Astrocyte (in vitro differentiated cells and primary cell): ENCODE results near the gene MAP7D2. TPM values are rescaled to one million over a fixed set of nuclear protein-coding genes. Genes with fewer than 3 reads are reported as not detected.

Source experiments
- DNase-seq: peaks from one replicate; pipeline ENCODE4 v3.0.0-alpha.2; 2010; ENCODE audit warnings: low read depth
- FAIRE-seq: peaks from 2 replicates; lab custom pipeline; 2011; peaks lifted over from hg19 to GRCh38; lab: Jason Lieb, UNC
- H2AFZ ChIP-seq: 2 replicates; pipeline ENCODE4 v1.6.0; 2012; ENCODE audit warnings: low read depth, low read length, inconsistent platforms
- H3K27ac ChIP-seq: 2 replicates; pipeline ENCODE4 v1.5.1; 2011; ENCODE audit warnings: low read depth, low read length, inconsistent platforms
- H3K27me3 ChIP-seq: 2 replicates; pipeline ENCODE4 v1.6.0; 2011; ENCODE audit warnings: low read length, inconsistent platforms; ENCODE audit not compliant: insufficient read depth
- H3K36me3 ChIP-seq: 2 replicates; pipeline ENCODE4 v1.5.1; 2011; ENCODE audit warnings: low read length, inconsistent platforms; ENCODE audit not compliant: insufficient read depth
- H3K4me1 ChIP-seq: 2 replicates; pipeline ENCODE4 v1.5.1; 2011; ENCODE audit warnings: low read length, inconsistent platforms; ENCODE audit not compliant: insufficient read depth
- H3K4me2 ChIP-seq: 2 replicates; pipeline ENCODE4 v1.6.0; 2012; ENCODE audit warnings: low read length, inconsistent platforms
- H3K4me3 ChIP-seq: 2 replicates; pipeline ENCODE4 v1.5.1; 2011; ENCODE audit warnings: low read depth, mild to moderate bottlenecking, low read length, inconsistent platforms; ENCODE audit not compliant: insufficient read depth
- H3K79me2 ChIP-seq: 2 replicates; pipeline ENCODE4 v1.6.0; 2012; ENCODE audit warnings: mild to moderate bottlenecking, low read length, inconsistent platforms; ENCODE audit not compliant: insufficient read depth
- H3K9ac ChIP-seq: 2 replicates; pipeline ENCODE4 v1.6.0; 2012; ENCODE audit warnings: mild to moderate bottlenecking, low read length, inconsistent platforms
- H3K9me3 ChIP-seq: 2 replicates; pipeline ENCODE4 v1.5.1; 2012; ENCODE audit warnings: low read depth, mild to moderate bottlenecking, low read length, inconsistent platforms; ENCODE audit not compliant: insufficient read depth
- H4K20me1 ChIP-seq: 2 replicates; pipeline ENCODE4 v1.6.0; 2012; ENCODE audit warnings: low read length, inconsistent platforms; ENCODE audit not compliant: insufficient read depth
- H3K27ac Mint-ChIP-seq: one replicate; pipeline ENCODE4 v1.8.0; 2021; ENCODE audit warnings: mild to moderate bottlenecking, mixed read lengths; ENCODE audit not compliant: unreplicated experiment
- H3K27me3 Mint-ChIP-seq: one replicate; pipeline ENCODE4 v1.8.0; 2021; ENCODE audit warnings: low read depth, mixed read lengths; ENCODE audit not compliant: unreplicated experiment
- H3K36me3 Mint-ChIP-seq: one replicate; pipeline ENCODE4 v1.8.0; 2021; ENCODE audit warnings: low read depth, mixed read lengths; ENCODE audit not compliant: unreplicated experiment
- H3K4me1 Mint-ChIP-seq: one replicate; pipeline ENCODE4 v1.8.0; 2021; ENCODE audit warnings: low read depth, mixed read lengths; ENCODE audit not compliant: unreplicated experiment
- H3K4me3 Mint-ChIP-seq: one replicate; pipeline ENCODE4 v1.8.0; 2021; ENCODE audit warnings: mild to moderate bottlenecking, moderate library complexity, mixed read lengths; ENCODE audit not compliant: unreplicated experiment
- H3K9me3 Mint-ChIP-seq: one replicate; pipeline ENCODE4 v1.8.0; 2021; ENCODE audit warnings: mild to moderate bottlenecking, mixed read lengths; ENCODE audit not compliant: unreplicated experiment
- EZH2 ChIP-seq: IDR thresholded peaks from 2 replicates; pipeline ENCODE4 v1.6.1; 2012; ENCODE audit warnings: mild to moderate bottlenecking, low read length, inconsistent platforms; ENCODE audit not compliant: insufficient read depth
- total RNA-seq: library from RNA; stranded (reverse); gene quantifications from 2 replicates; pipeline ENCODE4 v1.2.1, GENCODE V29; 2021
- TF ChIP-seq, protein P1 (sequence below): IDR thresholded peaks from 2 replicates; pipeline ENCODE4 v1.5.1; 2011; ENCODE audit warnings: low read depth, mild to moderate bottlenecking, inconsistent platforms, low read length, moderate library complexity; ENCODE audit not compliant: insufficient read depth

MAP7D2 gene
- total RNA-seq, 1 donor from 2014 or later = 1.3 TPM

DNA sequence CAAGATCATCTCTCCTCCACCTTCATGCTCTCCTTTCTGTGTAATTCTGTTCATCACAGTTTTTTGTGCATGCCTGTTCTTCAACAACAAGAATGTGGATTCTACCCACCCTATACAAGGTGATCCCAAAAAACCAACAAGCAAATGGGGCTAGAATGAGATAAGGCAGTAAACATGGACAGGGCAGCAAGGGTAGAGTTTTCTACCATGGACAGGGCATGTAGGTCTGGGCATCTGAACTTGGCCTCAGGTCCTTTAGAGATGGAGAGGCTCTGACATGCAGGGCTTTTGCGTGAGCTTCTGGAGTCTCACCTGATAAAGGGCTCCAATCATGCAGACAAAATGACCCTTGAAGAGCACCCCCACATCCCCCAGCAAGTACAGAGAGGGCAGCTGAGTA is 36.4 kb downstream of the MAP7D2 start:
- FAIRE-seq = no peak
- Histone ChIP-seq H3K4me3 (no peak overlapping the region), H3K4me2 (no peak overlapping the region), H3K36me3 (no peaks in the 10 kb centered on the region), H3K27me3 (no peaks in the 10 kb centered on the region), H3K79me2 (no peaks in the 10 kb centered on the region), H3K9me3 (no peaks in the 10 kb centered on the region), H3K9ac (no peak overlapping the region), H4K20me1 (no peaks in the 10 kb centered on the region), H3K27ac (no peak overlapping the region), H3K4me1 (no peaks in the 10 kb centered on the region), H2AFZ (no peak overlapping the region)
- TF ChIP-seq, protein P1, sequence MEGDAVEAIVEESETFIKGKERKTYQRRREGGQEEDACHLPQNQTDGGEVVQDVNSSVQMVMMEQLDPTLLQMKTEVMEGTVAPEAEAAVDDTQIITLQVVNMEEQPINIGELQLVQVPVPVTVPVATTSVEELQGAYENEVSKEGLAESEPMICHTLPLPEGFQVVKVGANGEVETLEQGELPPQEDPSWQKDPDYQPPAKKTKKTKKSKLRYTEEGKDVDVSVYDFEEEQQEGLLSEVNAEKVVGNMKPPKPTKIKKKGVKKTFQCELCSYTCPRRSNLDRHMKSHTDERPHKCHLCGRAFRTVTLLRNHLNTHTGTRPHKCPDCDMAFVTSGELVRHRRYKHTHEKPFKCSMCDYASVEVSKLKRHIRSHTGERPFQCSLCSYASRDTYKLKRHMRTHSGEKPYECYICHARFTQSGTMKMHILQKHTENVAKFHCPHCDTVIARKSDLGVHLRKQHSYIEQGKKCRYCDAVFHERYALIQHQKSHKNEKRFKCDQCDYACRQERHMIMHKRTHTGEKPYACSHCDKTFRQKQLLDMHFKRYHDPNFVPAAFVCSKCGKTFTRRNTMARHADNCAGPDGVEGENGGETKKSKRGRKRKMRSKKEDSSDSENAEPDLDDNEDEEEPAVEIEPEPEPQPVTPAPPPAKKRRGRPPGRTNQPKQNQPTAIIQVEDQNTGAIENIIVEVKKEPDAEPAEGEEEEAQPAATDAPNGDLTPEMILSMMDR = no peak
- no peak for TF ChIP-seq EZH2
- H3K9me3 Mint-ChIP-seq = no peaks in the 10 kb centered on the region
- H3K36me3 Mint-ChIP-seq = no peaks in the 10 kb centered on the region
- H3K27ac Mint-ChIP-seq = no peak overlapping the region
- H3K4me1 Mint-ChIP-seq = no peaks in the 10 kb centered on the region
- no peak for DNase-seq
- H3K4me3 Mint-ChIP-seq = no peak overlapping the region
- H3K27me3 Mint-ChIP-seq = no peaks in the 10 kb centered on the region

DNA sequence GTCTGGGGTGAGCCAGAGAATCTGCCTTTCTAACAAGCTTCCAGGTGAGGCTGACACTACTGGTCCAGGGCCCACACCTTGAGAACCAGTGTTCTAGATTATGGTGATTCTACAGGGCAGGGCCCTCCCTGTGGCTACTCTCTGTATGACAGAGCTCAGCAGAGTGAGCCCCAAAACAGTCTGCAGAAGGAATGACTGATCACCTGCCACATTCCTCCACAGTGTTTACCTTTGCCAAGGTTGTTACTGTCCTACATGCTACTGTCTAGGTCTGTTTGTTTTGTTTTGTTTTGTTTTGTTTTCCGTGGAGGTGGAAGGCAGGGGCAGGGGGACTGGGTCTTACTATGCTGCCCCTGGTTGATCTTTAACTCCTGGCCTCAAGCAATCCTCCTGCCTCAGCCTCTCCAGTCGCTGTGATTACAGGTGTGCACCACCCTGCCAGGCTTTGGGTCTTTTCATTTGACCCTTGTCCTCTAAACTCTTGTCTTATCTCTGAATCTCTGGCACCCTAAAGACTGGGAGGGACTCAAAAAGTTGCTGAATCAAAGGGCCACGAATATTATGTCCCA is 45.1 kb downstream of the MAP7D2 start:
- H3K9me3 ChIP-seq = no peaks in the 10 kb centered on the region
- no peak overlapping the region for H3K4me3 ChIP-seq
- H3K4me3 Mint-ChIP-seq = no peak overlapping the region
- peaks cover 14% of the 10 kb centered on the region for H3K4me1 ChIP-seq
- FAIRE-seq = no peak
- H3K4me1 Mint-ChIP-seq = peaks cover 13% of the 10 kb centered on the region
- no peaks in the 10 kb centered on the region for H3K27me3 ChIP-seq
- no peak overlapping the region for H3K4me2 ChIP-seq
- H3K79me2 ChIP-seq = no peaks in the 10 kb centered on the region
- H3K27ac Mint-ChIP-seq = no peak overlapping the region
- no peaks in the 10 kb centered on the region for H4K20me1 ChIP-seq
- no peak overlapping the region for H3K9ac ChIP-seq
- no peak for TF ChIP-seq EZH2
- TF ChIP-seq, protein P1 = no peak
- no peak overlapping the region for H2AFZ ChIP-seq
- peaks cover 3% of the 10 kb centered on the region for H3K27me3 Mint-ChIP-seq
- no peaks in the 10 kb centered on the region for H3K9me3 Mint-ChIP-seq
- H3K27ac ChIP-seq = no peak overlapping the region
- no peaks in the 10 kb centered on the region for H3K36me3 ChIP-seq
- no peak for DNase-seq
- H3K36me3 Mint-ChIP-seq = no peaks in the 10 kb centered on the region

DNA sequence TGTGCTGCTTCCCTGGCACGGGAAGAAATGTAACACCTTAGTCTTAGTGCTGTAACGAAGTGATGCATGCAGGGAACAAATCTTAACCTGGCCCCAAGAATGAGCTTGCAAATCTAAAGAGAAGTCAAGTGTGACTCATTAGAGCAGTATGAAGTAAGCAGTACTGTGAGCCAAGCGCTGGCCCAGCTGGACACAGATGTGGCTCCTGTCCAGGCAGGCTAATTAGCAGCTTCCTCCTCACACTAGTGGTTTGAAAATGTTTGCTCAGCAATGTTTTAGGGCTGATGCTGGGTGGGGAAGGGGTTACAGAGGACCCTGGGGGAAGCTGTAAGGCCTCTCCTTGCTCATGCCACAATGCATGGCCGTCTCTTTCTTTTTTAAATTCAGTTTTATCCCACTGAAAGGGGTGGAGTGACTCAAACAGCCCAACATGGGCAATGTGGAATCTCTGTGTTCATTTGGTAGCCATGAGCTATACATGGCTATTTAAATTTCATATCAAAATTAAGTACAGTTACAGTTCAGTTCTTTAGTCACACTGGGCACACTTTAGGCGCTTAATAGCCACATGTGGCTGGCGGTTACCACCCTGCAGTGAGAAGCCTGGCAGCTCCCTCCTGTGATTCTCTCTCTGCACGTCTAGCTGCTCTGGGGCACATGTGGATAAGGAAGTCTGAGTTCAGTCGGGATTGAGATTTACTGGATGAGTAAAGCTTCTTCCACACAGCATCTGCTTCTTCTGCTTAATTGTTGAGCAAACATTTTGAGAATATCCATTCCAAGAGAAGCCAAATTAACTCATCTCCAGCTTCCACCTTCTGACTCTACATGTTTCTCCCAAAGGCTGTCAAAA is 48.8 kb downstream of the MAP7D2 start:
- Histone ChIP-seq H3K4me1 (peaks cover 14% of the 10 kb centered on the region), H3K4me3 (peak overlapping the region; percentile 11), H3K9ac (peak overlapping the region; percentile 47), H3K36me3 (no peaks in the 10 kb centered on the region), H3K9me3 (no peaks in the 10 kb centered on the region), H3K79me2 (no peaks in the 10 kb centered on the region), H4K20me1 (no peaks in the 10 kb centered on the region), H3K27me3 (no peaks in the 10 kb centered on the region), H3K4me2 (peak overlapping the region; percentile 75), H3K27ac (peak overlapping the region; percentile 57), H2AFZ (no peak overlapping the region)
- Mint-ChIP-seq H3K4me3 (no peak overlapping the region), H3K27me3 (peaks cover 3% of the 10 kb centered on the region), H3K4me1 (peaks cover 13% of the 10 kb centered on the region), H3K9me3 (no peaks in the 10 kb centered on the region), H3K36me3 (no peaks in the 10 kb centered on the region), H3K27ac (peak overlapping the region; percentile 96)
- FAIRE-seq = peak; percentile 100
- peak; percentile 88 for DNase-seq
- TF ChIP-seq, protein P1 = no peak
